Bronchus fibroblast of lung (primary cell): ENCODE data around the gene GEMIN5. TPM values are rescaled to one million over a fixed set of nuclear protein-coding genes. Genes with fewer than 3 reads are reported as not detected.

Experiments
- total RNA-seq: library from RNA; depleted of rRNA; stranded (reverse); fragments of >200 nt; gene quantifications from 2 replicates; pipeline ENCODE4 v1.2.3, GENCODE V29; 2015

The GEMIN5 gene, protein sequence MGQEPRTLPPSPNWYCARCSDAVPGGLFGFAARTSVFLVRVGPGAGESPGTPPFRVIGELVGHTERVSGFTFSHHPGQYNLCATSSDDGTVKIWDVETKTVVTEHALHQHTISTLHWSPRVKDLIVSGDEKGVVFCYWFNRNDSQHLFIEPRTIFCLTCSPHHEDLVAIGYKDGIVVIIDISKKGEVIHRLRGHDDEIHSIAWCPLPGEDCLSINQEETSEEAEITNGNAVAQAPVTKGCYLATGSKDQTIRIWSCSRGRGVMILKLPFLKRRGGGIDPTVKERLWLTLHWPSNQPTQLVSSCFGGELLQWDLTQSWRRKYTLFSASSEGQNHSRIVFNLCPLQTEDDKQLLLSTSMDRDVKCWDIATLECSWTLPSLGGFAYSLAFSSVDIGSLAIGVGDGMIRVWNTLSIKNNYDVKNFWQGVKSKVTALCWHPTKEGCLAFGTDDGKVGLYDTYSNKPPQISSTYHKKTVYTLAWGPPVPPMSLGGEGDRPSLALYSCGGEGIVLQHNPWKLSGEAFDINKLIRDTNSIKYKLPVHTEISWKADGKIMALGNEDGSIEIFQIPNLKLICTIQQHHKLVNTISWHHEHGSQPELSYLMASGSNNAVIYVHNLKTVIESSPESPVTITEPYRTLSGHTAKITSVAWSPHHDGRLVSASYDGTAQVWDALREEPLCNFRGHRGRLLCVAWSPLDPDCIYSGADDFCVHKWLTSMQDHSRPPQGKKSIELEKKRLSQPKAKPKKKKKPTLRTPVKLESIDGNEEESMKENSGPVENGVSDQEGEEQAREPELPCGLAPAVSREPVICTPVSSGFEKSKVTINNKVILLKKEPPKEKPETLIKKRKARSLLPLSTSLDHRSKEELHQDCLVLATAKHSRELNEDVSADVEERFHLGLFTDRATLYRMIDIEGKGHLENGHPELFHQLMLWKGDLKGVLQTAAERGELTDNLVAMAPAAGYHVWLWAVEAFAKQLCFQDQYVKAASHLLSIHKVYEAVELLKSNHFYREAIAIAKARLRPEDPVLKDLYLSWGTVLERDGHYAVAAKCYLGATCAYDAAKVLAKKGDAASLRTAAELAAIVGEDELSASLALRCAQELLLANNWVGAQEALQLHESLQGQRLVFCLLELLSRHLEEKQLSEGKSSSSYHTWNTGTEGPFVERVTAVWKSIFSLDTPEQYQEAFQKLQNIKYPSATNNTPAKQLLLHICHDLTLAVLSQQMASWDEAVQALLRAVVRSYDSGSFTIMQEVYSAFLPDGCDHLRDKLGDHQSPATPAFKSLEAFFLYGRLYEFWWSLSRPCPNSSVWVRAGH (N-terminal part only)
- 15.5 and 16.1 TPM in 2 replicates for total RNA-seq

DNA sequence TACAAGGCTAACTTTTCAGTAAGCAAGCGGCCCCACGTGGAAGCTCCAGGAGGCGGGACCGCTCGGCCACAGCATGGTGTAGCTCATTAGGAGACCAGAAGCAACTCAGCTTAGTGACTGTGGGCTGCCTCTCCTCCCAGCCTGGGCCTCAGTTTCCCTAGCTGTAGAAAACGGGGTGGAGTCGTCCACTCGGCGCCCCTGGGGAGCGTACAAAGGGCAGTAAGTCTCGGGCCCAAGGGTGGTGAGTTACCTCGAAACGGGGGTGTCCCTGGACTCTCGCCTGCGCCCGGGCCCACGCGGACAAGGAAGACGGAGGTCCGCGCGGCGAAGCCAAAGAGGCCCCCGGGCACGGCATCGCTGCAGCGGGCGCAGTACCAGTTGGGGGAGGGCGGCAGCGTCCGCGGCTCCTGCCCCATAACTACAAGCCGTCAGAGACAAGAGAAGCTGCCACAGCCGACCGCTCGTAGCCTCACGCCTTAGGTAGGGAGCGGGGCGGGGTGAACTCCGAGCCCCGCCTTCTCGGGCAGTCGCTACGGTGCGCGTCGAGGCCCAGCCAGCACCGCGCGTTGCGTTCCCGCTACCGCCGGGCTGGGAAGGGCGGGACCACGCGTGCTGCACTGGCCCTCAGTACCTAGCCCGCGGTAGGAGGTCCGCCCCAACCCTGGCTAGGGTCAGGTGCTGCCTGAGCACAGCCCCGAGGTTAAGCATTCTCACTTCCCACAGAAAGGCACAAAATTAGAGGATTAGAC, at the start of gene GEMIN5:
Gene GEMIN5, minus strand, starts transcription at position 494 of the 749 bp plus-strand sequence. Its CDS starts 78 bp downstream, at position 416.

DNA sequence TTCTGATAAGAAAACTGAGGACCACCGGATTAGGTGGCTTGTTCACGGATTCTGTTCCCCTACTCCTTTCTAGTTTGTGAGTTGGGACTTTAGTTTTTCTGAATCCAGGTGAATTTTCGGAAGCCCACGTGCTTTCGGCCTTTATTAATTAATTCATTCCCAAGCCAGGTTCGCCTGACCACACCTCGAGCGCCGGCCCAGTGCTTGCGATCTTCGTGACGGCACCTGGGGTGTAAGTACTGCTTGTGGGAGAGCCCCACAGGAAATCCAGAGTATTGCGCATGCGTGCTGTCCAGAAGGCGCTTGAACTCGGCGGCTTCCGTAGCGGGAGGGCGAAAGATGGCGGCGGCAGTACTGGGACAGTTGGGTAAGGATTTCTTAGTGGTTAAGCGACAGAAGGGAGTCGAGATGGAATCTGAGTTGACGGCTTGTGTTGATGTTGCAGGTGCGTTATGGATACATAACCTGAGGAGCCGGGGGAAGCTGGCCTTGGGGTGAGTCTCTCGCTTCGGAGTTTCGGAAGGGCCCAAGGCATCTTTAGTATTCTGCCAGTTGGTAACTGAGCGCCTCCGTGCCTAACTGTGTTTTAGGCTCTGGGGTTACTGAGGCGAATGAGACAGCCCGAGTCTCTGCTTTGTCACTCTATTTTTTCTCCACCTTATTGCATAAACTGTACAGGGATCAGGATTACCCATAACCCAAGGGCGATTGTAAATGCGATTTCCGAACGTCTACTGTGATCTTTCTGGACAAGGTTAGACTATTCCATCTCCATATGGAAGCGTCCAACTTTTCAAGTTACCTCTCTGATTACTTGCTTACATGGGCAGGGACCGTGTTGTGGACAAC, 3.0 kb upstream of the GEMIN5 start, which contains the start of gene MRPL22:
Gene MRPL22, plus strand, starts transcription at position 302 of the 849 bp plus-strand sequence. Its CDS starts 38 bp downstream, at position 340.

DNA sequence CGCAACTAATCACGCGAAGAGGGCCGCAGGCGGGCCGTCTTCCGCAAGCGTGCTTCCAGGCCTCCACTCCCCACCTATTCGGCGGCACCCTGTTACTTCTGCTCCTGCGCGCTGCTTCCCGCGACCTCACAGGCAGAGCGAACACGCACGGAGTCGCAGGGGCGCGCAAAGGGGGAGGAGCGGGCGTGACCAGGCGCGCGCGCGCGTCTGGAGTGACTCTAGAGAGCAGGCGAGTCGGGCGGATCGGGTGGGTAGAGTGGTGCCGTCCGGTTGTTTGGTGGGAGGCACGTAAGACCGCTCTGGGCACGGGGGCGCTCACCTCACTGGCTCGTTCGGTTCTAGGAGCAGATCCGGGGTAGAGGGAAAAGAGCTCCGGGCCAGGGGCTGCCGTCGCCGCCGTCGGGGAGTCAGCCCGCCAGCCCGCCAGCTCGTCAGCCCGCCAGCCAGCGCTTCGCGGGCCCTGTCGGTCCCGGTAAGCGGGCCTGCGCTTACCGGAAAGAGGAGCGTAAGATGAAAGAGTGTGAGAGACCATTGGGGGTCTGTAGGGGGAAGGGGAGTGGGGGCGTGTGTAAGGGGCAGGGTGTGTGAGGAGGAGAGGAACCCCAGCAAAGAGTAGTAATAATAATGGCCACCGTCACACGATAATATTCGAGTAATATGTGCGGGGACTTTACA, 79.6 kb downstream of the GEMIN5 start, which contains the start of gene CNOT8:
Gene CNOT8, plus strand, starts transcription at position 331 of the 675 bp plus-strand sequence. CDS start 4,652 bp downstream, outside the sequence.

DNA sequence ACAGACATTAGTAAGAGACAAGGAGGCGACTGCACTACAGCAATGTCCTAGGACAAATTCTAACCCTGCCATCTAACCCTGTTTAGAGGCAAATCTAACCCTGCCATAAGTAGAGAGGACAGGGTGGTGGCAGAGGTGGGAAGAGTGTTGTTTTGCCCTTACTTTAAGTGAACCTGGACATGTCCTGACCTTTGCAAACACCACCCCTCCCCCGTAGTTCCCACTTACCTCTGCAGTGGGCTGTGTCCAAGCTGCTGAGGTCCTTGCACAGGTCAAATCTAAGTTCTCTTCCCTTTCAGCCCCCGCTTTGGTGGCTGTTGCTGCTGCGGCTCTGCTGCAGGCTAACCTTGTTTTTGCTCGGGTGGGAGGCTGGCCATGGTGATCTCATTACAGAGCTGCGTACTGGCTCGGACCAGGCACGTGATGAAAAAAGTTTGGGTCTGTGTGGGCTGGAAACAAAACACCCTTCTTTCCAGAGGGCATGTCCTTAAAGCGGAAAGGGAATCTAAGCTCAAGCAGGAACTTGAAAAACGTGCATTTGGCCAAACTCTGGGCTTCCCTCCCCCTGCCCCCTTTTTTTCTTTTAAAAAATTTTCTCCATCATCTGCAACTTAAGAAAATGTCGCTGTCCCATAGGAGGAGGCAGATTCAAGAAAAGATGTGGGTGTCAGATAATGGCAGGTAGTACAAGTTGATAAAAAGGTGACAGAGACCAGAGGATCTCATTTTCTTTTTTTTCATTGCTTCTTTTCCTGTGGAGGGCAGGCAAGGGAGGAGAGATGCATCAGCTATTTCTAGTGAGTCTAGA, 87.6 kb downstream of the GEMIN5 start, which contains the start of gene FAXDC2:
Gene FAXDC2, minus strand, starts transcription at position 349 of the 808 bp plus-strand sequence. CDS start 12,425 bp downstream, outside the sequence.

Other genes with a start within 250 kb of the GEMIN5 start
- gene LARP1, start 182.8 kb downstream of the GEMIN5 start, total RNA-seq = 64.7 and 67.8 TPM in 2 replicates
- 3.1 and 4.7 TPM in 2 replicates for gene FAXDC2, start 87.6 kb downstream of the GEMIN5 start, total RNA-seq
- 41.9 and 56.5 TPM in 2 replicates for gene CNOT8, start 79.6 kb downstream of the GEMIN5 start, total RNA-seq
- gene MRPL22, start 2.9 kb upstream of the GEMIN5 start, total RNA-seq = 21.2 and 21.9 TPM in 2 replicates
- not detected in 2 replicates for gene KIF4B, start 75.5 kb upstream of the GEMIN5 start, total RNA-seq